ENCODE results near the gene EXOSC9. TPM values are rescaled to one million over a fixed set of nuclear protein-coding genes. Genes with fewer than 3 reads are reported as not detected.

EXOSC9 gene
- total and polyA plus RNA-seq, 4 donors = 5.3 to 20.0 (median 10.0) TPM

DNA sequence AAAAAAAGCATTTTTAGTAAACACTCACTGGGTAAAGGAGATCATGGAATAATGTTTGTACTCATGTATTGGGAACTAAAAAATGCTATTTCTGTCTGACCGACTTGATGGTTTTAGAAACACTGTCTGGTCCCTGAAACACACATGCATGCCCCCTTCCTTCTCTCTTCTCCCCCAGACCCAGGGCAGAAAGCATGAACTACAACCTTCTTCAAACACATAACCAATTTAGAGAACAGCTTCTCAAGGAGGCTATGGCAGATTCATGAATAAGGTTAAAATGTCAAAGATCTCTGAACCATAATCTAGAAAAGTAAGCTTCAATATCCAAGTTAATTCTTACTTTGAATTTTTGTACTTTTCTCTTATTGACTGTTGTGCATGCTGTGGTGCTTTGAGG lies 16.6 kb downstream of the EXOSC9 start (continued):
- TF ChIP-seq, protein P1, sequence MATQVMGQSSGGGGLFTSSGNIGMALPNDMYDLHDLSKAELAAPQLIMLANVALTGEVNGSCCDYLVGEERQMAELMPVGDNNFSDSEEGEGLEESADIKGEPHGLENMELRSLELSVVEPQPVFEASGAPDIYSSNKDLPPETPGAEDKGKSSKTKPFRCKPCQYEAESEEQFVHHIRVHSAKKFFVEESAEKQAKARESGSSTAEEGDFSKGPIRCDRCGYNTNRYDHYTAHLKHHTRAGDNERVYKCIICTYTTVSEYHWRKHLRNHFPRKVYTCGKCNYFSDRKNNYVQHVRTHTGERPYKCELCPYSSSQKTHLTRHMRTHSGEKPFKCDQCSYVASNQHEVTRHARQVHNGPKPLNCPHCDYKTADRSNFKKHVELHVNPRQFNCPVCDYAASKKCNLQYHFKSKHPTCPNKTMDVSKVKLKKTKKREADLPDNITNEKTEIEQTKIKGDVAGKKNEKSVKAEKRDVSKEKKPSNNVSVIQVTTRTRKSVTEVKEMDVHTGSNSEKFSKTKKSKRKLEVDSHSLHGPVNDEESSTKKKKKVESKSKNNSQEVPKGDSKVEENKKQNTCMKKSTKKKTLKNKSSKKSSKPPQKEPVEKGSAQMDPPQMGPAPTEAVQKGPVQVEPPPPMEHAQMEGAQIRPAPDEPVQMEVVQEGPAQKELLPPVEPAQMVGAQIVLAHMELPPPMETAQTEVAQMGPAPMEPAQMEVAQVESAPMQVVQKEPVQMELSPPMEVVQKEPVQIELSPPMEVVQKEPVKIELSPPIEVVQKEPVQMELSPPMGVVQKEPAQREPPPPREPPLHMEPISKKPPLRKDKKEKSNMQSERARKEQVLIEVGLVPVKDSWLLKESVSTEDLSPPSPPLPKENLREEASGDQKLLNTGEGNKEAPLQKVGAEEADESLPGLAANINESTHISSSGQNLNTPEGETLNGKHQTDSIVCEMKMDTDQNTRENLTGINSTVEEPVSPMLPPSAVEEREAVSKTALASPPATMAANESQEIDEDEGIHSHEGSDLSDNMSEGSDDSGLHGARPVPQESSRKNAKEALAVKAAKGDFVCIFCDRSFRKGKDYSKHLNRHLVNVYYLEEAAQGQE (IDR thresholded peaks at IDR 0.05) = no peak
- TF ChIP-seq EGR1 (IDR thresholded peaks at IDR 0.05; ENCODE audit: low read depth in 2 of 2) = no peak
- TF ChIP-seq YY1 (IDR thresholded peaks at IDR 0.05) = no peak

DNA sequence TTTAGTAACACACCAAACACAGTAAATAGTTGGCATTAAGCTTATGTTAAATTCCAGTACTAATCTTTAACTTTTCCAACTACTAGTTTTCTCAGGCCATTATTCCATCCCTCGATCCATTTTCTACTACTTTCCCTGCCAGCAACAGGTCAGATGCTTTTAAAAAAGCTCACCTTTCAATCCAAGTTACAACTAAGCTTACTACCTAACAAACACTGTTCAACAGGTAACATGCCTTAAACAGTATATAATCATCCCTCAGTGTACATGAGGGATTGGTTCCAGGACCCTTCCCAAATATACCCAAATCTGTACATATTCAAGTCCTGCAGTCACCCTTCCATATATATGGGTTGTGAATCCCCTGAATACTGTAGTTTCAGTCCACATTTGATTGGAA lies 17.1 kb downstream of the EXOSC9 start:
- Histone ChIP-seq H3K27ac (ENCODE audit: low read depth in 1 of 2, low read length in 2 of 2) (no peak overlapping the region), H3K36me3 (ENCODE audit: control insufficient read depth in 4 of 4, insufficient read depth in 3 of 4, low read depth in 1 of 4, low read length in 3 of 4) (peaks cover 0 to 39% (median 23%) of the 10 kb centered on the region in 4 donors), H3K9me3 (ENCODE audit: control insufficient read depth in 4 of 4, low read length in 3 of 4) (no peaks in the 10 kb centered on the region), H3K4me1 (ENCODE audit: control insufficient read depth in 4 of 4, insufficient read depth in 4 of 4, low read length in 3 of 4) (peaks cover 2 to 5% (median 5%) of the 10 kb centered on the region in 4 donors), H3K4me3 (ENCODE audit: low read depth in 1 of 3, low read length in 3 of 3) (no peak overlapping the region), H3K27me3 (ENCODE audit: control insufficient read depth in 4 of 4, insufficient read depth in 4 of 4, low read length in 3 of 4) (no peaks in the 10 kb centered on the region), H3K9ac (ENCODE audit: low read depth in 1 of 2, low read length in 2 of 2) (no peak overlapping the region)
- TF ChIP-seq YY1 (IDR thresholded peaks at IDR 0.05) (no peak), FOXA1 (IDR thresholded peaks at IDR 0.05) (no peak), GABPA (IDR thresholded peaks at IDR 0.05 in 1 of 2, conservative IDR thresholded peaks at IDR 0.05 in 1 of 2) (no peak), HNF4G (IDR thresholded peaks at IDR 0.05) (no peak), SP1 (IDR thresholded peaks at IDR 0.05) (no peak), FOXA2 (IDR thresholded peaks at IDR 0.05) (no peak), RXRA (IDR thresholded peaks at IDR 0.05) (no peak), TAF1 (conservative IDR thresholded peaks at IDR 0.05) (no peak), JUND (IDR thresholded peaks at IDR 0.05) (no peak), HNF4A (conservative IDR thresholded peaks at IDR 0.05) (no peak), EGR1 (IDR thresholded peaks at IDR 0.05; ENCODE audit: low read depth in 2 of 2) (no peak), RAD21 (IDR thresholded peaks at IDR 0.05) (no peak), NR2F2 (IDR thresholded peaks at IDR 0.05) (no peak)
- TF ChIP-seq, protein P1 (IDR thresholded peaks at IDR 0.05) = no peak
- TF ChIP-seq, protein P2, sequence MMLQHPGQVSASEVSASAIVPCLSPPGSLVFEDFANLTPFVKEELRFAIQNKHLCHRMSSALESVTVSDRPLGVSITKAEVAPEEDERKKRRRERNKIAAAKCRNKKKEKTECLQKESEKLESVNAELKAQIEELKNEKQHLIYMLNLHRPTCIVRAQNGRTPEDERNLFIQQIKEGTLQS (IDR thresholded peaks at IDR 0.05) = no peak
- TF ChIP-seq, protein P3, sequence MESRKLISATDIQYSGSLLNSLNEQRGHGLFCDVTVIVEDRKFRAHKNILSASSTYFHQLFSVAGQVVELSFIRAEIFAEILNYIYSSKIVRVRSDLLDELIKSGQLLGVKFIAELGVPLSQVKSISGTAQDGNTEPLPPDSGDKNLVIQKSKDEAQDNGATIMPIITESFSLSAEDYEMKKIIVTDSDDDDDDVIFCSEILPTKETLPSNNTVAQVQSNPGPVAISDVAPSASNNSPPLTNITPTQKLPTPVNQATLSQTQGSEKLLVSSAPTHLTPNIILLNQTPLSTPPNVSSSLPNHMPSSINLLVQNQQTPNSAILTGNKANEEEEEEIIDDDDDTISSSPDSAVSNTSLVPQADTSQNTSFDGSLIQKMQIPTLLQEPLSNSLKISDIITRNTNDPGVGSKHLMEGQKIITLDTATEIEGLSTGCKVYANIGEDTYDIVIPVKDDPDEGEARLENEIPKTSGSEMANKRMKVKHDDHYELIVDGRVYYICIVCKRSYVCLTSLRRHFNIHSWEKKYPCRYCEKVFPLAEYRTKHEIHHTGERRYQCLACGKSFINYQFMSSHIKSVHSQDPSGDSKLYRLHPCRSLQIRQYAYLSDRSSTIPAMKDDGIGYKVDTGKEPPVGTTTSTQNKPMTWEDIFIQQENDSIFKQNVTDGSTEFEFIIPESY (IDR thresholded peaks at IDR 0.05) = no peak
- TF ChIP-seq, protein P4, sequence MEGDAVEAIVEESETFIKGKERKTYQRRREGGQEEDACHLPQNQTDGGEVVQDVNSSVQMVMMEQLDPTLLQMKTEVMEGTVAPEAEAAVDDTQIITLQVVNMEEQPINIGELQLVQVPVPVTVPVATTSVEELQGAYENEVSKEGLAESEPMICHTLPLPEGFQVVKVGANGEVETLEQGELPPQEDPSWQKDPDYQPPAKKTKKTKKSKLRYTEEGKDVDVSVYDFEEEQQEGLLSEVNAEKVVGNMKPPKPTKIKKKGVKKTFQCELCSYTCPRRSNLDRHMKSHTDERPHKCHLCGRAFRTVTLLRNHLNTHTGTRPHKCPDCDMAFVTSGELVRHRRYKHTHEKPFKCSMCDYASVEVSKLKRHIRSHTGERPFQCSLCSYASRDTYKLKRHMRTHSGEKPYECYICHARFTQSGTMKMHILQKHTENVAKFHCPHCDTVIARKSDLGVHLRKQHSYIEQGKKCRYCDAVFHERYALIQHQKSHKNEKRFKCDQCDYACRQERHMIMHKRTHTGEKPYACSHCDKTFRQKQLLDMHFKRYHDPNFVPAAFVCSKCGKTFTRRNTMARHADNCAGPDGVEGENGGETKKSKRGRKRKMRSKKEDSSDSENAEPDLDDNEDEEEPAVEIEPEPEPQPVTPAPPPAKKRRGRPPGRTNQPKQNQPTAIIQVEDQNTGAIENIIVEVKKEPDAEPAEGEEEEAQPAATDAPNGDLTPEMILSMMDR (IDR thresholded peaks at IDR 0.05; ENCODE audit: low read depth, low read length, missing input control) = no peak
- TF ChIP-seq, protein P5, sequence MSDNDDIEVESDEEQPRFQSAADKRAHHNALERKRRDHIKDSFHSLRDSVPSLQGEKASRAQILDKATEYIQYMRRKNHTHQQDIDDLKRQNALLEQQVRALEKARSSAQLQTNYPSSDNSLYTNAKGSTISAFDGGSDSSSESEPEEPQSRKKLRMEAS (IDR thresholded peaks at IDR 0.05) = no peak
- no peak for DNase-seq (ENCODE audit: low spot score)
- 93% methylated on average over 1 of the region's 1 CpG for WGBS
